Measurements from ENCODE around the gene CBX8.

GRCh38 chr17:79824234-79824633, 27.4 kb upstream of the CBX8 start:
- TF ChIP-seq, protein P1, sequence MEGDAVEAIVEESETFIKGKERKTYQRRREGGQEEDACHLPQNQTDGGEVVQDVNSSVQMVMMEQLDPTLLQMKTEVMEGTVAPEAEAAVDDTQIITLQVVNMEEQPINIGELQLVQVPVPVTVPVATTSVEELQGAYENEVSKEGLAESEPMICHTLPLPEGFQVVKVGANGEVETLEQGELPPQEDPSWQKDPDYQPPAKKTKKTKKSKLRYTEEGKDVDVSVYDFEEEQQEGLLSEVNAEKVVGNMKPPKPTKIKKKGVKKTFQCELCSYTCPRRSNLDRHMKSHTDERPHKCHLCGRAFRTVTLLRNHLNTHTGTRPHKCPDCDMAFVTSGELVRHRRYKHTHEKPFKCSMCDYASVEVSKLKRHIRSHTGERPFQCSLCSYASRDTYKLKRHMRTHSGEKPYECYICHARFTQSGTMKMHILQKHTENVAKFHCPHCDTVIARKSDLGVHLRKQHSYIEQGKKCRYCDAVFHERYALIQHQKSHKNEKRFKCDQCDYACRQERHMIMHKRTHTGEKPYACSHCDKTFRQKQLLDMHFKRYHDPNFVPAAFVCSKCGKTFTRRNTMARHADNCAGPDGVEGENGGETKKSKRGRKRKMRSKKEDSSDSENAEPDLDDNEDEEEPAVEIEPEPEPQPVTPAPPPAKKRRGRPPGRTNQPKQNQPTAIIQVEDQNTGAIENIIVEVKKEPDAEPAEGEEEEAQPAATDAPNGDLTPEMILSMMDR (IDR thresholded peaks at IDR 0.05), result no peak
- TF ChIP-seq POLR2A (IDR thresholded peaks at IDR 0.05), result no peak
